HepG2 (cell line): ENCODE data around the gene FAM181A. TPM values are rescaled to one million over a fixed set of nuclear protein-coding genes. Genes with fewer than 3 reads are reported as not detected.

Source experiments
- GABPB1 ChIP-seq: IDR thresholded peaks from 2 replicates; pipeline ENCODE4 v1.6.1; 2016; ENCODE audit warnings: mild to moderate bottlenecking, missing genetic modification reagents, moderate library complexity, missing compliant biosample characterization
- HES4 ChIP-seq: sonication (generic); formaldehyde crosslinking; IDR thresholded peaks from 2 replicates; pipeline ENCODE4 v1.9.0; 2021; ENCODE audit warnings: mild to moderate bottlenecking, missing genetic modification reagents, borderline replicate concordance
- HOXA7 ChIP-seq: sonication (generic); formaldehyde crosslinking; IDR thresholded peaks from 2 replicates; pipeline ENCODE4 v1.8.1; 2022; ENCODE audit warnings: mild to moderate bottlenecking, missing genetic modification reagents, moderate library complexity
- JUNB ChIP-seq: sonication (generic); formaldehyde crosslinking; IDR thresholded peaks from 2 replicates; pipeline ENCODE4 v1.8.0; 2022; ENCODE audit warnings: missing genetic modification reagents, mild to moderate bottlenecking, borderline replicate concordance
- NKX3-1 ChIP-seq: sonication (generic); formaldehyde crosslinking; IDR thresholded peaks from 2 replicates; pipeline ENCODE4 v1.5.0; 2020; ENCODE audit warnings: missing genetic modification reagents
- RORA ChIP-seq: sonication (generic); formaldehyde crosslinking; IDR thresholded peaks from 2 replicates; pipeline ENCODE4 v1.5.0; 2020; ENCODE audit warnings: mild to moderate bottlenecking, missing genetic modification reagents, moderate library complexity
- SMAD3 ChIP-seq: sonication (generic); formaldehyde crosslinking; IDR thresholded peaks from 2 replicates; pipeline ENCODE4 v1.4.0; 2020; ENCODE audit warnings: missing genetic modification reagents
- TSC22D2 ChIP-seq: sonication (generic); formaldehyde crosslinking; IDR thresholded peaks from 2 replicates; pipeline ENCODE4 v1.5.1; 2020; ENCODE audit warnings: missing genetic modification reagents, mild to moderate bottlenecking, borderline replicate concordance
- ZNF296 ChIP-seq: sonication (generic); formaldehyde crosslinking; conservative IDR thresholded peaks from 2 replicates; pipeline ENCODE4 v1.5.0; 2020; ENCODE audit warnings: mild to moderate bottlenecking, missing genetic modification reagents
- ZNF350 ChIP-seq: sonication (generic); formaldehyde crosslinking; IDR thresholded peaks from 2 replicates; pipeline ENCODE4 v1.4.0; 2020; ENCODE audit warnings: mild to moderate bottlenecking, low read depth, missing genetic modification reagents, borderline replicate concordance
- ZNF629 ChIP-seq: sonication (generic); formaldehyde crosslinking; conservative IDR thresholded peaks from 2 replicates; pipeline ENCODE4 v1.5.0; 2020; ENCODE audit warnings: missing genetic modification reagents
- polyA plus RNA-seq, 8 experiments: library from polyadenylated mRNA; depleted of rRNA in 3 of 8; stranded (reverse) in 7 of 8; unstranded in 1 of 8; fragments of >200 nt; fragmentation: Illumina TruSeq in 4 of 8; extraction: Trizol in 4 of 8; gene quantifications; 2 replicates each; pipeline versions ENCODE4 v1.2.1 to v1.2.3, GENCODE V29; 2011 to 2016; ENCODE audit warnings: low read depth in 4 of 8, missing spikeins in 1 of 8, mixed read lengths in 1 of 8; ENCODE audit not compliant: insufficient read depth in 1 of 8
- total RNA-seq, 5 experiments: library from RNA; depleted of rRNA; stranded (reverse); fragments of >200 nt; fragmentation: Illumina TruSeq; extraction: Trizol; gene quantifications; 2 replicates each; pipeline ENCODE4 v1.2.3, GENCODE V29; 2016; ENCODE audit warnings: low read depth in 1 of 5
- TF ChIP-seq, protein P1 (sequence below): sonication (generic); formaldehyde crosslinking; IDR thresholded peaks from 2 replicates; pipeline ENCODE4 v1.4.0; 2020; ENCODE audit warnings: missing genetic modification reagents
- TF ChIP-seq, protein P2 (sequence below): sonication (generic); formaldehyde crosslinking; IDR thresholded peaks from 2 replicates; pipeline ENCODE4 v1.8.0; 2022; ENCODE audit warnings: low read depth, missing genetic modification reagents
- TF ChIP-seq, protein P3 (sequence below): sonication (generic); formaldehyde crosslinking; IDR thresholded peaks from 2 replicates; pipeline ENCODE4 v1.9.0; 2021; ENCODE audit warnings: missing genetic modification reagents, mild to moderate bottlenecking, borderline replicate concordance
- TF ChIP-seq, protein P4 (sequence below): IDR thresholded peaks from 2 replicates; pipeline ENCODE4 v1.6.1; 2018; ENCODE audit warnings: missing genetic modification reagents, mild to moderate bottlenecking, missing compliant biosample characterization
- TF ChIP-seq, protein P5 (sequence below): sonication (generic); formaldehyde crosslinking; IDR thresholded peaks from 2 replicates; pipeline ENCODE4 v1.5.0; 2020; ENCODE audit warnings: mild to moderate bottlenecking, missing genetic modification reagents, borderline replicate concordance
- TF ChIP-seq, protein P6 (sequence below): IDR thresholded peaks from 2 replicates; pipeline ENCODE4 v1.6.1; 2016; ENCODE audit warnings: low read depth, borderline replicate concordance

FAM181A gene
- total and polyA plus RNA-seq, 2 of the 13 experiments (the other 11 are each of a cell fraction or from before 2014, with no cell fraction given): 1.1 to 1.5 TPM

DNA sequence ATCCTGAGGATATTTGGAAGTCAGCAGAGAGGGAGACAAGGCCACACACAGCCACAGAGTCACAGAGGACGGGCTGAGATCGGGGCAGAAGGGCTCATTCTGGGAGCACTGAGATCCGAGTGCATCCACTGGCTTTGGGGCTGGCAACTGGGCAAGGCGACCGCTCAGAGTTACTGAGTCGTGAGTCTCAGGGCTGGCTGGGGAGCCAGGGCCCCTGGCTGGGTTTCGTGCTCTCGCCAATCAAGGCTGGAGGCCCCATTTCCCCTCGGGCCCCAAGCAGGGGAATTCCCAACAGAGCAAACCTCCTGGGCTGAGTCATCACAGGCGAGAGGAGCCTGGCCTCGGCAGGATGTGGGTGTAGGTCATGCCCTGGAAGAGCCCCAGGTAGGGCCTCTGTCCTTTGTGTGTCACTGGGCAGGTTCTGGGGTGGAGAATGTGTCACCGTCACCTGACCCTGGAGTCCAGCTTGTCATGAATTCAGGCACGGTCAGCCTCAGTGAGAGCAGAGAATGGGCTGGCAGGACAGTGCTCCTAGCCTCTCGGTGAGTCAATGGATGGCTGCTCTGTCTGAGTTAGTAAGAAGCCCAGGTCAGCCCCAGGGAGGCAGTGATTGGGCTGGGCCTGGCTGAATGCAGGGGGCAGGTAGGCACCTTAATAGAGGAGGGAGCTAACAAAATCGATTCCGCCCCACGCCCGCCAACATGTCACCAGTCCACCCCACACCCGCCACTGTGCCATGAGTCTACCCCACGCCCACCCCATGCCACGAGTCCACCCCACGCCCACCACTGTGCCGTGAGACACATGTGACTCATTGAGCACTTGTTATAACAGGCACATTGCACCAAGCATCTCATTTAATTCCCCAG lies 32.3 kb downstream of the FAM181A start (continued):
- TF ChIP-seq RORA (CRISPR knock-in tag) (no peak), TSC22D2 (CRISPR knock-in tag) (no peak), GABPB1 (CRISPR knock-in tag) (peak; percentile 83), NKX3-1 (CRISPR knock-in tag) (0 out of 2 replicates have a peak, but pooled peaks have one; percentile 31), SMAD3 (CRISPR knock-in tag) (peak; percentile 89), ZNF296 (no peak), JUNB (CRISPR knock-in tag) (peak; percentile 95), ZNF629 (CRISPR knock-in tag) (peak; percentile 96), HOXA7 (no peak), HES4 (CRISPR knock-in tag) (no peak; the same call in 1 of the 2 replicates), ZNF350 (CRISPR knock-in tag) (peak; percentile 94)
- TF ChIP-seq, protein P1, sequence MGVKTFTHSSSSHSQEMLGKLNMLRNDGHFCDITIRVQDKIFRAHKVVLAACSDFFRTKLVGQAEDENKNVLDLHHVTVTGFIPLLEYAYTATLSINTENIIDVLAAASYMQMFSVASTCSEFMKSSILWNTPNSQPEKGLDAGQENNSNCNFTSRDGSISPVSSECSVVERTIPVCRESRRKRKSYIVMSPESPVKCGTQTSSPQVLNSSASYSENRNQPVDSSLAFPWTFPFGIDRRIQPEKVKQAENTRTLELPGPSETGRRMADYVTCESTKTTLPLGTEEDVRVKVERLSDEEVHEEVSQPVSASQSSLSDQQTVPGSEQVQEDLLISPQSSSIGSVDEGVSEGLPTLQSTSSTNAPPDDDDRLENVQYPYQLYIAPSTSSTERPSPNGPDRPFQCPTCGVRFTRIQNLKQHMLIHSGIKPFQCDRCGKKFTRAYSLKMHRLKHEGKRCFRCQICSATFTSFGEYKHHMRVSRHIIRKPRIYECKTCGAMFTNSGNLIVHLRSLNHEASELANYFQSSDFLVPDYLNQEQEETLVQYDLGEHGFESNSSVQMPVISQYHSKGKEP (CRISPR knock-in tag): no peak
- TF ChIP-seq, protein P2, sequence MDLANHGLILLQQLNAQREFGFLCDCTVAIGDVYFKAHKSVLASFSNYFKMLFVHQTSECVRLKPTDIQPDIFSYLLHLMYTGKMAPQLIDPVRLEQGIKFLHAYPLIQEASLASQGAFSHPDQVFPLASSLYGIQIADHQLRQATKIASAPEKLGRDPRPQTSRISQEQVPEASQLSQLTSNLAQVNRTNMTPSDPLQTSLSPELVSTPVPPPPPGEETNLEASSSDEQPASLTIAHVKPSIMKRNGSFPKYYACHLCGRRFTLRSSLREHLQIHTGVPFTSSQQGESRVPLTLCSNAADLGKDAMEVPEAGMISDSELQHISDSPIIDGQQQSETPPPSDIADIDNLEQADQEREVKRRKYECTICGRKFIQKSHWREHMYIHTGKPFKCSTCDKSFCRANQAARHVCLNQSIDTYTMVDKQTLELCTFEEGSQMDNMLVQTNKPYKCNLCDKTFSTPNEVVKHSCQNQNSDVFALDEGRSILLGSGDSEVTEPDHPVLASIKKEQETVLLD (CRISPR knock-in tag): peak; percentile 63; the same call in 1 of the 2 replicates
- TF ChIP-seq, protein P3, sequence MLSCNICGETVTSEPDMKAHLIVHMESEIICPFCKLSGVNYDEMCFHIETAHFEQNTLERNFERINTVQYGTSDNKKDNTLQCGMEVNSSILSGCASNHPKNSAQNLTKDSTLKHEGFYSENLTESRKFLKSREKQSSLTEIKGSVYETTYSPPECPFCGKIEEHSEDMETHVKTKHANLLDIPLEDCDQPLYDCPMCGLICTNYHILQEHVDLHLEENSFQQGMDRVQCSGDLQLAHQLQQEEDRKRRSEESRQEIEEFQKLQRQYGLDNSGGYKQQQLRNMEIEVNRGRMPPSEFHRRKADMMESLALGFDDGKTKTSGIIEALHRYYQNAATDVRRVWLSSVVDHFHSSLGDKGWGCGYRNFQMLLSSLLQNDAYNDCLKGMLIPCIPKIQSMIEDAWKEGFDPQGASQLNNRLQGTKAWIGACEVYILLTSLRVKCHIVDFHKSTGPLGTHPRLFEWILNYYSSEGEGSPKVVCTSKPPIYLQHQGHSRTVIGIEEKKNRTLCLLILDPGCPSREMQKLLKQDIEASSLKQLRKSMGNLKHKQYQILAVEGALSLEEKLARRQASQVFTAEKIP (CRISPR knock-in tag): no peak
- TF ChIP-seq, protein P4, sequence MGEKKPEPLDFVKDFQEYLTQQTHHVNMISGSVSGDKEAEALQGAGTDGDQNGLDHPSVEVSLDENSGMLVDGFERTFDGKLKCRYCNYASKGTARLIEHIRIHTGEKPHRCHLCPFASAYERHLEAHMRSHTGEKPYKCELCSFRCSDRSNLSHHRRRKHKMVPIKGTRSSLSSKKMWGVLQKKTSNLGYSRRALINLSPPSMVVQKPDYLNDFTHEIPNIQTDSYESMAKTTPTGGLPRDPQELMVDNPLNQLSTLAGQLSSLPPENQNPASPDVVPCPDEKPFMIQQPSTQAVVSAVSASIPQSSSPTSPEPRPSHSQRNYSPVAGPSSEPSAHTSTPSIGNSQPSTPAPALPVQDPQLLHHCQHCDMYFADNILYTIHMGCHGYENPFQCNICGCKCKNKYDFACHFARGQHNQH: peak; percentile 93
- TF ChIP-seq, protein P5, sequence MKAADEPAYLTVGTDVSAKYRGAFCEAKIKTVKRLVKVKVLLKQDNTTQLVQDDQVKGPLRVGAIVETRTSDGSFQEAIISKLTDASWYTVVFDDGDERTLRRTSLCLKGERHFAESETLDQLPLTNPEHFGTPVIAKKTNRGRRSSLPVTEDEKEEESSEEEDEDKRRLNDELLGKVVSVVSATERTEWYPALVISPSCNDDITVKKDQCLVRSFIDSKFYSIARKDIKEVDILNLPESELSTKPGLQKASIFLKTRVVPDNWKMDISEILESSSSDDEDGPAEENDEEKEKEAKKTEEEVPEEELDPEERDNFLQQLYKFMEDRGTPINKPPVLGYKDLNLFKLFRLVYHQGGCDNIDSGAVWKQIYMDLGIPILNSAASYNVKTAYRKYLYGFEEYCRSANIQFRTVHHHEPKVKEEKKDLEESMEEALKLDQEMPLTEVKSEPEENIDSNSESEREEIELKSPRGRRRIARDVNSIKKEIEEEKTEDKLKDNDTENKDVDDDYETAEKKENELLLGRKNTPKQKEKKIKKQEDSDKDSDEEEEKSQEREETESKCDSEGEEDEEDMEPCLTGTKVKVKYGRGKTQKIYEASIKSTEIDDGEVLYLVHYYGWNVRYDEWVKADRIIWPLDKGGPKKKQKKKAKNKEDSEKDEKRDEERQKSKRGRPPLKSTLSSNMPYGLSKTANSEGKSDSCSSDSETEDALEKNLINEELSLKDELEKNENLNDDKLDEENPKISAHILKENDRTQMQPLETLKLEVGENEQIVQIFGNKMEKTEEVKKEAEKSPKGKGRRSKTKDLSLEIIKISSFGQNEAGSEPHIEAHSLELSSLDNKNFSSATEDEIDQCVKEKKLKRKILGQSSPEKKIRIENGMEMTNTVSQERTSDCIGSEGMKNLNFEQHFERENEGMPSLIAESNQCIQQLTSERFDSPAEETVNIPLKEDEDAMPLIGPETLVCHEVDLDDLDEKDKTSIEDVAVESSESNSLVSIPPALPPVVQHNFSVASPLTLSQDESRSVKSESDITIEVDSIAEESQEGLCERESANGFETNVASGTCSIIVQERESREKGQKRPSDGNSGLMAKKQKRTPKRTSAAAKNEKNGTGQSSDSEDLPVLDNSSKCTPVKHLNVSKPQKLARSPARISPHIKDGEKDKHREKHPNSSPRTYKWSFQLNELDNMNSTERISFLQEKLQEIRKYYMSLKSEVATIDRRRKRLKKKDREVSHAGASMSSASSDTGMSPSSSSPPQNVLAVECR (CRISPR knock-in tag): peak; percentile 75; the same call in 1 of the 2 replicates
- TF ChIP-seq, protein P6, sequence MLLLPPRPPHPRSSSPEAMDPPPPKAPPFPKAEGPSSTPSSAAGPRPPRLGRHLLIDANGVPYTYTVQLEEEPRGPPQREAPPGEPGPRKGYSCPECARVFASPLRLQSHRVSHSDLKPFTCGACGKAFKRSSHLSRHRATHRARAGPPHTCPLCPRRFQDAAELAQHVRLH: peak; percentile 96; the same call in 1 of the 2 replicates
